ELF-1 (cell line): ENCODE data around the gene TMEM107.

ENCODE experiments used
- DNase-seq: peaks from one replicate; pipeline ENCODE4 v3.0.0-alpha.2; 2016; ENCODE audit warnings: low read depth, low spot score

The TMEM107 gene

DNA sequence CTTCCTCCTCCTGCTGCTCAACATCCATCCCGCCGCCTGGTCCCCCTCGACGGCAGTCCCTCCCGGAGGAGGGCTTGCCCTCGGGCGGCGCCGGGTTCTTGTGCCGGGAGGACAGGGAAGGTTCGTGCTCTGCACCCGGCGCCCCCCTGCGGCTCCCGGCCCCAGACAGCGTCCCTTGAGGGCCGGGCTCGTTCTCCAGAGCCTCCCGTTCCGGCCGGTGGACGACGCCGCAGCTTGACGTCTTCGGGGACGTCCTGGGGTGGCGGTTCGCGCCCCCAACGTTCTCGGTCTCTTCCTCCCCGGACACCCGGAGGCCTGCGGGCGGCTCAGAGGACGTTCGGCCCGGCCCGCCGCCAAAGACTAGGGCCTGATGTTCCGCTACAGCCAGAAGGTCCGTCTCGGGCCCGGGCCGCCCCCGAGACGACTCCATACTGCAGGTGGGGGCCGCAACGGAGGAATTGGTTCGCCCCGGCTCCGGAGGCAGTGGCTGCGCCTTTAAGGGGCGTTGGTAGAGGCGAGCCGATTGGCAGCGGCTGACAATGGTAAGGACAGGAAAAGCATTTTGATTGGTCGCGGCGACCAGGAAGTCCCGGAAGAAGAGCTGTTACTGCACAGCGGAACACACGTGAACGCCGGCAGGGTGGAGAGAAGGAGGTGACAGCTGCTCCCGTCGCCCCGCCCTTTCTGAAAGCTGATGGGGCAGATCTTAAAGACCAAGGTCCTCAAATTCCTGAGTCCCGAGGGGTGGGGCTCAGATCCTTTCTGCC is 13.7 kb upstream of the TMEM107 start, which contains the start of gene BORCS6:
TSS of gene BORCS6 (minus strand) at position 470 of the 767 bp plus-strand sequence. CDS start at position 430, 40 bp downstream.
- peak; percentile 98 for DNase-seq

GRCh38 chr17:8189041-8189710 is 13.0 kb upstream of the TMEM107 start:
- DNase-seq = peak; percentile 35

DNA sequence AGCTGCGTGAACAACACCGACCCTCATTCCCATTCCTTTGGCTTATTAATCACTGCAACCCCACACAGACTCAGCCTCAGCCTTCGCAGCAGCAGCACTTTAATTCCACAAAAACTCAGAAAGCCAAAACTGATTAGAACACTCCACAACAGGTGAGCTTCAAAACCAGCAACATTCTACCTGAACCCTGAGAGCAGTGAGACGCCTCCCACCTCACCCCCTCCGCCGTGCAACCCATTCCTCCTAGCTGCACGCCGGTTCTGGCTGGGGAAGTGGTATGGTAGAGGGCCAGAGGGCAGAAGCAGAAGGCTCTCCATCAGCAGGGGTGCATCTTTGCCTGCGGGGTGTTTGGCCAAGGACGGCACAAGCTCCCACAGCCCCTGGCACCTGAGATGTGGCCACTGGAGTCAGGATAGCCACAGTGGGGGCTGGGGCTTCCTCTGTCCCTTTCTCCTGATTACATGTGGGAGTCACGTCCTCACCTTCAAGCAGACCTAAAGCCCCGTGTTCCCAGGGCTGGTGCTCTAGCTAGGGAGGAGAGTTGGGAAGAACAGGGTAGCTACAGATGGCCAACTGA is 12.2 kb upstream of the TMEM107 start:
- DNase-seq = peak; percentile 61

DNA sequence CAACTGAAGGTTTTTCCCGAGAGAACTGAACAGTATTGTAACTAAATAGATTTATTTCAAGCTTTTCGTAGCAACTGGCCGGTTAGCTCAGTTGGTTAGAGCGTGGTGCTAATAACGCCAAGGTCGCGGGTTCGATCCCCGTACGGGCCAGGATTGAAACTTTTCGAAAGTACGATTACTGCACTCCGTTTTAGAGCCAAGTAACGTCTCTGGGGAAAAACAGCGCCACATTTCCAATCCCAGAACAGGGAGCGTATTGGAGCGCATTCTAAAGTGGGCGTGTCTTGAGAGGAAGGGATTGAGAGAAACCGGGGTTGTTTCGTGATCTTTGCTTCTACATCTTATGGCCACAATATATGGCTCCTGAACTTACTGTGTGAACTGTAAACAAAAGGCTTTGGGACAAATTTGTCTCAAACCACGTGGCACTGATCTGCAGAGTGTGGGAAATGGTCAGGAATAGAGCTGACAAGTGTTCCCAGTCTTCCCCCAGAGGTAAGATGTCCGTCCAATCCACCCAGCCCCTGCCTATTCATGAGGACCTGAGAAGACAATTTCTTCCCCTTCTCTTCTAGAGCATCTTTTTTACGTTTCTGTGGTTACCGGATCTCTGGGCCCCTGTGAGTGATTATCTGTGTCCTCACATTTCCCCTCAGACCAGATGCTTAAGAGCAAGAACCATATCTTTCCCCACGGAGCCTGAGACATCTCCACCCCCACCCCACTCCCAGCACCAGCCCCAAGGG is 11.5 kb upstream of the TMEM107 start:
- DNase-seq = peak; percentile 99

GRCh38 chr17:8186787-8187516 is 10.8 kb upstream of the TMEM107 start:
- peak; percentile 99 for DNase-seq

- no peak for DNase-seq
Measured at GRCh38 chr17:8186446-8186786, 10.2 kb upstream of the TMEM107 start.

GRCh38 chr17:8185582-8186445 is 9.6 kb upstream of the TMEM107 start:
- DNase-seq = peak; percentile 95

- DNase-seq = peak; percentile 61
Measured at GRCh38 chr17:8176998-8177731, 985 bp upstream of the TMEM107 start.

DNA sequence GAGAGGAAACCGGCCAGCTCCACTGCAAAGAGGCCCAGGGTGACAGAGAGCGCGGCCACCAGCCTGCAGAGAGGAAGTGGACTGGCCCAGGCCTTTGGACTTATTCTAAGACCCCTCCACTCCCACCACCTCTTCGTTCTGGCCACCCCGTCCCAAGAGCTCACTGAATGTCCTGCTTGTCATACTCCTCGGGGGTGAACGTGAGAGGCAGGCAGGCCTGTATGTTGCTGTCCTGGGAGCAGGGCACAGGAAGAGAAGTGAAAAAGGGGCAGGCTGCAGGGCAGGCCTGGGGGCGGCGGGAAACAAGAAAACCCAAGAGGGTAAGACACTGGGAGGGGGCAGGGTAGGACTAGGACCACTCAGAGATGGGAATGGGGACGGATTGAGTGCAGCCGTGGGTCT is 384 bp downstream of the TMEM107 start:
- DNase-seq = peak; percentile 33

DNA sequence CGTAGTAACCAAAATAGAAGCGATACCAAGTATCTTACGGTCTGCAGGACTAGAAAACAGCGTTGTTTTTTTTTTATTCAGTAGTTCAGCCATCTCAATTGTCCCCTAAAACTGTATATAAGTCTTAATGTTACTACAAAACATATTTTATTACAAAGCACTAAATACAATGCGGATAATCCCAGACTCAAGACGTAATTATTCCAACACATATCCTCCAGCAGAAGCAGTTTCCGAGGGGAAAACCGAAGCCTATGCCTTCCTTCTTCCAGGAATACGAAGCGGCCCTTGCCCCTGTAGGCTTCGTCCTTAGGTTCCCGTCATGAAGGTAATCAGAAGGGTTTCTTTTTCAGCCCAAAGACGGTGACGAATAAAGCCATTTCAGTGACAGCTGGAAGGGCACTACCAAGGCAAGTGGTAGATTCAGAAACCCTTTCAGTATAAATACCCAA is 2.3 kb downstream of the TMEM107 start:
- no peak for DNase-seq

- DNase-seq = peak; percentile 93
Measured at GRCh38 chr17:8173056-8173870, 2.9 kb downstream of the TMEM107 start.

DNA sequence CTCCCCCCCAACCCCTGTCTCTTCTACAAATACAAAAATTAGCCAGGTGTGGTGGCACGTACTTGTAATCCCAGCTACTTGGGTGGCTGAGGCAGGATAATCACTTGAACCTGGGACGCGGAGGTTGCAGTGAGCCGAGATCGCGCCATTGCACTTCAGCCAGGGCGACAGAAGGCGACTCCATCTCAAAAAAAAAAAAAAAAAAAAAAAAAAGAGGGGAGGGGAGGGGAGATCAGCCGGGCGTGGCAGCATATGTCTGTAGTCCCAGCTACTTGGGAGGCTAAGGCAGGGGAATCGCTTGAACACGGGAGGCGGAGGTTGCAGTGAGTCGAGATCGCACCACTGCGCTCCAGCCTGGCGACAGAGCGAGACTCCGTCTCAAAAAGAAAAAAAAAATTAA is 6.0 kb downstream of the TMEM107 start:
- peak; percentile 46 for DNase-seq

DNA sequence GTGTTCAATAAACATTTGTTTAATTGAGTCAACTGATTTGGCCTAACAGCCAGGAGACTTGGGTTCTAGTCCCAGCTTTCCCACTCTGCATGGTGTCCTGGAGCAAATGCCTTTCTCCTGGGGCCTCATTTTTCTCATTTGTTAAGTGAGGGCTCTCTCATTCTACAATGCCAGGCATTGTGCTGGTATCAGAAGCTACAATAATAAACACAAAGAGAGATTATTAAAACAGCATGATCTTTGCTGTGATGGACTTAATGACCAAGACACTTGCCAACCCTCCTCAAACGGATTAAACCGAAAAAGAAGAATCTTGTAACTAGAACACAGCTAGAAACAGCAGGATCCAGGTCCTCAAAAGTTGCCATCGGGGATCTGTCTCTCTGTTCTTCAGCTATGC is 8.7 kb downstream of the TMEM107 start:
- DNase-seq = no peak

DNA sequence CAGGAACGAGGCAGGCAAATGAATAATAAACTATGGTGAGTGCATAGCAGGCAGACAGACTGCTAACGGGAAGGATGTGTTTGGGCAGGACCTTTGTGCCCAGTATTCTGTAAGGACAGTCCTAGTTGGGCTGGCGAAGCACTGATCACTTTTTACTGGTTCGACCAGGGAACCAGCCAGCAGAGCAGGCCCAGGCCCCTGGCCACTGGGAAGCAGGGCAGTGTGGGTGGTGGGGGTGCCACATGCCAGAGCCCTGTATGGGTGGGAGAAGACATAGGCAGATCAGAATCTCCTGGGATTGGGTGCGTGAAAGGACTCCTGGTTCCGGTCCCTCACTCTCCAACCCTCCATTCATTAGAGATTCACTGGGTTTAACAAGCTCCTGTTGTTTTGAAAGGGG is 9.4 kb downstream of the TMEM107 start:
- no peak for DNase-seq

- no peak for DNase-seq
Measured at GRCh38 chr17:8164815-8165131, 11.4 kb downstream of the TMEM107 start.

DNA sequence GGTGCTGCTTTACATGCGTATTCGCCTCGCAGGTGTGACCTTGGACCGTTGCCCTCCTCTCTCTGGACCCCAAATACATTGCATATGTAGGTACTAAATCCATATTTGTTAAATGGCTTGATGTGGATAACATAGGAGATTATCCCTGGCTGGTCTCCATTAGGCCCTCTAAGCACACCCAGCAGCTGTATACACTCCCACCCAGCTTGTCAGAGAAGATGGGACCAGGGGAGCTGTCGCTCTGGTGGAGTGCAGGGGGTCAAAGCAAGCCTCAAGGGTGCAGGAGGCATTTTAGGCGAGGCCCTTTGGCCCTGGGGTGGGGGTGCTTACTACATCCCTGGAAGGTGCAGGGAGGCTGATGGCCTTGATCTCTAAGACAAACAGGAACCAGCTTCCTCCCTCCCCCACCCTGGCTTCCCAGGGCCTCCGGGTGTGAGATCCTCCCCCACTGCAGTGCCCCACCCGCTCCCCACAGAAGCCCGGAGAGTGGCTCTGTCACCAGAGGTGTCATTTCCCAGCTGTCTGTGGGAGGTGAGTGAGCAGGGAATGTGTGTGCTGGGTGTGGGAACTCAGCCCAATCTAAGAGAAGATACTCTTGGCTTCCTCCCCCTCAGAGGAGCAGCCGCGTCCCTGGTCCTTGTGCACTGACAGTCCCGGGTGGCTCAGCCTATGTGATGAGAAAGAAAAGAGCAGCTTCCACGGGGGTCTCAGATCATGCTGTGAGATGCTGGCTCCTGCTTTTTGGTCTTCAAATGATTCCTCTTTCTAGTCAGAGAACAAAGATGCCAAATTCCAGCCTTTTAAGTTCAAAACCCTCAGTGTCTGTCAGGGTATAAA is 12.0 kb downstream of the TMEM107 start:
- peak; percentile 43 for DNase-seq

GRCh38 chr17:8162997-8163977 is 12.9 kb downstream of the TMEM107 start:
- peak; percentile 82 for DNase-seq
